GM13976 (cell line): ENCODE data around the gene HRH3.
A peak's percentile ranks its signal among the peaks of the same experiment; 100 is the strongest.

Experiments
- DNase-seq: peaks from one replicate; pipeline ENCODE4 v3.0.0; 2012; ENCODE audit warnings: low spot score
- CTCF ChIP-seq: IDR thresholded peaks from 2 replicates; pipeline ENCODE4 v1.5.1; 2012; ENCODE audit warnings: borderline replicate concordance, mild to moderate bottlenecking; ENCODE audit not compliant: insufficient read depth; ENCODE audit errors: extremely low read depth, missing control alignments, control extremely low read depth
- in situ Hi-C: fragments of 300-500 bp; cut with MboI; formaldehyde crosslinking; loops from one replicate; pipeline ENCODE4 v1.12.0; 2022; ENCODE audit warnings: low sequenced_read_pairs, mixed read lengths, inconsistent platforms; ENCODE audit not compliant: unreplicated experiment

Gene HRH3

DNA sequence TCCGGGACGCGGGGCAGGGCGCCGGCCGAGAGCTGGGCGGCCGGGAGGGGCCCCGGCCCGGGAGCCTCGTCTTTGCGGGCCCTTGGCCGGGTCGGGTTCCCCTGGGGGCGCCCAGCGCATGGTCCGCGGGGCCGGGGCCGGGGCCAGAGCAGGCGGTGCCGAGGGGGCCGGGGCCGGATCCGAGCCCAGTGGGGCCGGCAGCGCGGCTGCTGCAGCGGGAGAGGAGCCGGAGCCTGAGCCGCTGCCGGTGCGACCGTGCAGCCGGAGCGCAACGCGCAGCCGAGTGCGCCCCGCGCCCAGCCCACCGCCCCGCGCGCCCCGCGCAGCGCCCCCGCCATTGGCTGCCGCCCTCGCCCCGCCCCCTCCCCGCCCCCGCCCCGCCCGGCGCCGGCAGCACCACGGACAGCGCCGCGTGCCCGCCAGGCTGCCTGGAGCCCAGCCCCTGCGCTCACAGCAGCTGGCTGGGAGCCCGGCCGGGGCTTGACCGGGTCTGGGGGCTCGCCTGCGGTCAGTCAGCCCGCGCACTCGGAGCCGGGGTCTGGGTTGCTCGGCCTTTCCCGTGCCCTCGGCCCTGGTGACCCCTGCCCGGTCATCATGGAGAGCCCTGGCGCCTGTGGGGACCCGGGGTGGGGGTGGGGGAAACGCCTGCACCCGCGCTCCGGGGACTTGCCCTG lies at the start of gene HRH3:
Gene HRH3, minus strand, starts transcription at position 287 of the 674 bp plus-strand sequence. CDS start 308 bp downstream, outside the sequence.
- TF ChIP-seq CTCF: no peak
- in situ Hi-C loops: no loop called here

DNA sequence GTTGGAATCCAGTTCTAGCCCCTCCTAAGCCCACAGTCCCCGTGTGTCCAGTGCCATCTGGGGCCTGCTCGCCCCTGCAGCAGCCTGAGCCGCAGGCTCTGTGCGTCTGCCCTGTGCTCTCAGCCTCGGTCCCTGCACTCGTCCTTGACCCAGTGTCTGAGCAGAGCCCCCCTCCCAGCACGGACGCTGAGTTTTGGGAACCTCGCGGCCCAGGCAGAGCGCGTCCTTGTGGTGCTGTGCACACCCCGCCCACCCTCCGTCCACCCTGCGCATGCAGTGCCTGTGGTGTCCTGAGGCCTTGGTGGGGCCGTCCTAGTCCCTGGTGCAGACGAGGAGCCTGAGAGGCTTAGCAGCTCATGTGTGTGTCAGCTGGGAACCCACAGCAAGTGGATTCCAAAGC lies 49.8 kb upstream of the HRH3 start:
- no peak for DNase-seq
- in situ Hi-C loops: no loop called here
- no peak for TF ChIP-seq CTCF

More for the DNA sequence above, at the start of gene HRH3:
- DNase-seq: peak; percentile 87

DNA sequence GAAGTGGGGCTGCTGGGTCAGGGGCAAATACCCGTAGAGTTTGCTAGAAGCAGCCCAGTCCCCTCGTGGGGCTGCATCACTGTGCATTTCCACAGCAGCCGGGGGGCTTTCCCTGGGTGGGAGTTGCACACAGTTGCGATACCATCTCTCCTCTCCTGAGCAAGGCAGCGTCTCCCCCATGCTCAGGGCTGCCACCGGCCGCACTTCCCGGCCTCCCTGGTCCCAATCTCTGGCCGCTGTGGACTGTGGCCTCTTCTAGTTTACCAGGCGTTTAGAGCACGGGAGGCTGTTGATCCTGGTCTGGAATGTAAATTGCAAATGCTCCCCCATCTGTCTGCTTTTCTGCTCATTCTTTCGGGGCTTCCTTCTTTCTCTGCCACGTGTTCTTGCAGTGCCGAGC lies 49.3 kb upstream of the HRH3 start:
- no peak for DNase-seq
- in situ Hi-C loops: no loop called here
- TF ChIP-seq CTCF: no peak

GRCh38 chr20:62268228-62268900 lies 48.3 kb upstream of the HRH3 start:
- no peak for TF ChIP-seq CTCF
- in situ Hi-C loops: no loop called here
- DNase-seq: no peak

GRCh38 chr20:62267543-62267942 lies 47.5 kb upstream of the HRH3 start:
- in situ Hi-C loops: no loop called here
- no peak for DNase-seq
- no peak for TF ChIP-seq CTCF

- DNase-seq: no peak
- in situ Hi-C loops: no loop called here
- TF ChIP-seq CTCF: no peak
Measured at GRCh38 chr20:62266851-62267250, 46.8 kb upstream of the HRH3 start.
